RWPE1 (cell line): ENCODE results near the gene LMO1.

Source experiments
- CTCF ChIA-PET: fragments of 350-600 bp; sonication (Branson Sonifier 250); formaldehyde crosslinking; extraction: SDS; loops from one replicate; lab custom pipeline; 2021; lab: Yijun Ruan, JAX
- POLR2A ChIA-PET: fragments of 400-600 bp; formaldehyde crosslinking; extraction: SDS; loops from one replicate; lab custom pipeline; 2020; ENCODE audit warnings: antibody characterized with exemption; ENCODE audit not compliant: low non-redundant PET; lab: Yijun Ruan, JAX
- DNase-seq: peaks from one replicate; pipeline ENCODE4 v3.0.0; 2012; ENCODE audit warnings: low spot score
- H3K27ac ChIP-seq: fragments of 450-650 bp; 2 replicates; pipeline ENCODE4 v1.5.1; 2017
- TF ChIP-seq, protein P1 (sequence below): fragments of 450-650 bp; conservative IDR thresholded peaks from 2 replicates; pipeline ENCODE4 v1.5.1; 2017; ENCODE audit warnings: low read depth, mild to moderate bottlenecking

The LMO1 gene

DNA sequence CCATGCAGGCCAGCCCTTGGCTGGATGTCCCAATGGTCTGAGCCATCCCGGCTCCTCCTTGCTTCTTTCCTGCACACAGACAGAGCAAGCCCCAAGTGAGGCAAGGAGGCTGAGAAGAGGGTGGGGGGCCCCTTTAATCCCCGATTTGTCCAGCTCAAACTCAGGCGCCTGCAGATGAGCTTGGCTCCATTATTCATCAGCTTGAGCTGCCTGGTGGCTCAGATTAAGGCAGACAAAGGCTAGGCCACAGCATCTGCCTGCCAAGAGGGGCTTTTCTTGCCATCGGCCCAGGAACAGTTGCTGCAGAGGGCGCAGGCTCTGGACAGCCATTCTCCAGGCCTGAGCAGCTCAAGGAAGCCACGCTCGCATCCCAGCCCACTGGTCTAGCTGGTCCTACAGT lies 35.4 kb downstream of the LMO1 start:
- TF ChIP-seq, protein P1, sequence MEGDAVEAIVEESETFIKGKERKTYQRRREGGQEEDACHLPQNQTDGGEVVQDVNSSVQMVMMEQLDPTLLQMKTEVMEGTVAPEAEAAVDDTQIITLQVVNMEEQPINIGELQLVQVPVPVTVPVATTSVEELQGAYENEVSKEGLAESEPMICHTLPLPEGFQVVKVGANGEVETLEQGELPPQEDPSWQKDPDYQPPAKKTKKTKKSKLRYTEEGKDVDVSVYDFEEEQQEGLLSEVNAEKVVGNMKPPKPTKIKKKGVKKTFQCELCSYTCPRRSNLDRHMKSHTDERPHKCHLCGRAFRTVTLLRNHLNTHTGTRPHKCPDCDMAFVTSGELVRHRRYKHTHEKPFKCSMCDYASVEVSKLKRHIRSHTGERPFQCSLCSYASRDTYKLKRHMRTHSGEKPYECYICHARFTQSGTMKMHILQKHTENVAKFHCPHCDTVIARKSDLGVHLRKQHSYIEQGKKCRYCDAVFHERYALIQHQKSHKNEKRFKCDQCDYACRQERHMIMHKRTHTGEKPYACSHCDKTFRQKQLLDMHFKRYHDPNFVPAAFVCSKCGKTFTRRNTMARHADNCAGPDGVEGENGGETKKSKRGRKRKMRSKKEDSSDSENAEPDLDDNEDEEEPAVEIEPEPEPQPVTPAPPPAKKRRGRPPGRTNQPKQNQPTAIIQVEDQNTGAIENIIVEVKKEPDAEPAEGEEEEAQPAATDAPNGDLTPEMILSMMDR = no peak
- DNase-seq = no peak
- peak overlapping the region; percentile 98 for H3K27ac ChIP-seq
- ChIA-PET POLR2A (no interaction called here), CTCF (interaction anchor here (0.7 to 2.4 kb wide), 3 partner anchors 9 to 36 kb away, joined by 4 to 13 read pairs (median 5); partner anchors contain the start of gene LMO1)

DNA sequence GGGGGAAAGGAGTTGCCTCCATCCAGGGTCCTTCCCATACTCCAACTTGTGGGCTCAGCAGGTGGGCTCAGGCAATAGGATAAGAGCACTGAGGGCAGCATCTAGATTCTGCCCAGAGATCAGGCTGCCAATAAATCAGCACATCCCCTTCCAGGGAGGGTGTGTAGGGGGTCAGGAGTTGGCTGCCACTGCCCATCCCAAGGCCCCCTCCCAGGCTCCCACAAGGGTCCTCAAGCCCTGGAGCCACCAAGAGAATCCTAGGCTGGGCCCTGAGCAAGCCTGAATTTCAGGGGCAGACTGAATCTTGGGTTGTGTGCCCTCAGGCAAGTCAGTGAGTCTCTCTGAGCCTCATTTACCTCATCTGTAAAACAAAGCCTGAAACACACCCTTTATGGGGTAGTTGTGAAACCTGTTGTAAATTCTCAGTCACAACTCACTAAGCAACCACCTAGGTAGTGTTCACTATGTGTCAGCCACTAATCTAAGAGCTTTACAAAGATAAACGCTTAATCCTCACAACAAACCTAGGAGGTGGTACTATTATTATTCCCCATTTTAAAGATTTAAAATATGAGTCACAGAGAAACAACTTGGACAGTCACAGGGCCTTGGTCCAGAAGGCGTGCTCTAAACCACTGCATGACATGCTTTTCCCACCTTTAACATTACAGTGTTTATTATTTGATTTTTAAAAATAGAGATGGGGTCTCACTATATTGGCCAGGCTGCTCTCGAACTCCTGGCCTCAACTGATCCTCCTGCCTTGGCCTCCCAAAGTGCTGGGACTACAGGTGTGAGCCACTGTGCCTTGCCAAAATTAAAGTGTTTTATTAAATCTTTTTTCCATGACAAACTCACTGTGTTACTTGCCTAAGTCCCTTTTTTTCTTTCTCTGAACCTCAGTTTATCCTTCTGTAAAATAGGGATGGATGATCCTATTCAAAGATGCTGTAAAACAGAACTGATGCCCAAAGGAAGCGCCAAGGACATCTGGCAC lies 36.2 kb downstream of the LMO1 start:
- ChIA-PET POLR2A (no interaction called here), CTCF (interaction anchor here (0.7 to 2.4 kb wide), 3 partner anchors 8 to 37 kb away, joined by 4 to 13 read pairs (median 9); partner anchors contain the start of gene LMO1)
- H3K27ac ChIP-seq = peak overlapping the region; percentile 98
- peak; percentile 87 for DNase-seq
- TF ChIP-seq, protein P1 = no peak

DNA sequence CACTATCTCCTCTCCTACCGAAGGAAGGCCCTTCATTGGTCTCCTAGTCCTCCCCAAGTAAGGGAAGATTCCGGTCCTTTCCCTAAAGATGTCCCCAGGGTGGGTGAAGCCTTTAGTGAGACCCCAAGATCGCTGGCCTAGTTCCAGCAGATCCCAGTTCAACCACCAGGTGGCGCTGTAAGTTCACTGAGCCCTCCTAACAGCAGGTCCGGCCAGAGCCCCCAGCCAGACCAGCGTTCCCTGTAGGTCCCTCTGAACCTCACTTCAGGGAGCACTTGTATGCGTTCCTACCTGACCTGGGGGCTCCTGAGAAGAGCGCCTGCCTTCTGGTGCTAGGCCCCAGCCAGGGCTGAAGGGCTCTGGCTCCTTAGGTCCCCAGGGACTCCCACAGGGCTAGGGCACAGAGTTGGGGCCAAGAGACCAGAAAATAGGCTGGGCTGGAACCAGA lies 38.1 kb downstream of the LMO1 start:
- TF ChIP-seq, protein P1 = peak; percentile 84
- H3K27ac ChIP-seq = no peak overlapping the region
- peak; percentile 66 for DNase-seq
- POLR2A ChIA-PET = no interaction called here
- CTCF ChIA-PET = no interaction called here

DNA sequence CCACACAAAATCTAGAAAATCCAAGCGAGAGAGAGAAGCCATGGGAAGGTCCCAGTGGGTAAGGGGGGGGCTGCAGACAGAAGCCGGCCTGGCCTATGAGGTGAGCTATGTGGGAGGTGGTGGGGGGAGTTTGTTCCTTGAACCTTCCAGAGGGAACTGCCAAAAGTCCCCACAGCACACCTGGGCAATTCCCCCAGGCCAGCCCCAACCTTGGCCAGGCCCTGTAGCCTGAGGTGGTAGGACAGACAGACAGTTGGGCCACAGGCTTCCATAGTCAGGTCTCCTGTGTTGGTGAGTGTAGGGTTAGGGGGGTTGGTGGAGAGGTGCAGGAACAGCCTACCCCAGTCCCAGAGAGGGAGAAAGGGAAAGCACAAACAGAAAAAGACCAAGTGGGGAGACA lies 39.0 kb downstream of the LMO1 start:
- no peak overlapping the region for H3K27ac ChIP-seq
- TF ChIP-seq, protein P1 = no peak
- CTCF ChIA-PET = interaction anchor here (1.7 kb wide), 1 partner anchor 43 kb away, joined by 4 read pairs; no protein-coding TSS in a partner anchor
- DNase-seq = no peak
- POLR2A ChIA-PET = no interaction called here

DNA sequence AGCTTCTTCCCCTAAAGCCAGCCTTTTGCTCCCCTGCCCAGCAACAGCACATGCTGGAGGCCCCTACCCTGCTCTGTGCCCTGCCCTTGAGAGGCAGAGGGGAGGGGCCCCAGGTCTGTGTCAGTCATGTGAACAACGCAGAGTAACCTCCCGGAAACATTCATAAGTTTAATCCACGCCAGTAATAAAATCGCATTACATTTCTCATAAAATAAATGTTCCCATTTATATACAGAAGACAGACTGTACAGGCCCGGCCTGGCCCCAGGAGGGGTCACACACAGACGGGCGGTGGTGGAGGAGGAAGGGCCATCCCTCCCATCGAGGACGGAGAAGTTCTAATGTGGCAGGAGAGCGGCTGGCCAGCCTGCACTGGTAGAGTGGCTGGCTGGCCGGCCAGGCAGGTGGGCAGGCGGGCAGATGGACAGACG lies 39.5 kb downstream of the LMO1 start:
- no peak for DNase-seq
- ChIA-PET POLR2A (no interaction called here), CTCF (interaction anchor here (0.6 to 2.4 kb wide), 3 partner anchors 39 to 236 kb away, joined by 3 to 13 read pairs (median 4); partner anchors contain the start of gene LMO1)
- TF ChIP-seq, protein P1 = no peak
- H3K27ac ChIP-seq = no peak overlapping the region

DNA sequence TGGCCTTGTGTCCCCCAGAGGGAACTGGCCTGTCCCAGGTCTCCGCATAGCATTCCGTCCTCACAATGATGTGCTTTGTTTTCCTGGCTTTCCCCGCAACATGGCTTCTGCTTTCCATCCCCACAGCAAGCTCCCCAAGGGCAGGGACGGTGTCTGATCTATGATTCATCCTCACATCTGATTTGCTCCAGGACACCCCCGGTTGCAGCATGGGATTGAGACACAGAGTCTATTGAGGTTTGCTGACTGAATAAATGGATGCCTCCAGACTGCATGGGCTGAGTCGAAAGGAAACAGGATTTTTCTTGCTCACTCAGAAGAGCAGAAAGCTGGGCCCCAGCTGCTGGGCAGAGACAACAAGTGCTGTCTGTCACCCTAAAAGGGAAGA lies 40.2 kb downstream of the LMO1 start:
- ChIA-PET POLR2A (no interaction called here), CTCF (interaction anchor here (0.6 to 2.4 kb wide), 3 partner anchors 40 to 237 kb away, joined by 3 to 13 read pairs (median 4); partner anchors contain the start of gene LMO1)
- no peak for DNase-seq
- TF ChIP-seq, protein P1 = no peak
- no peak overlapping the region for H3K27ac ChIP-seq
